ENCODE measurements around the gene SMAP1.
"Not testable (repeated sequence)": the region's sequence is repeated elsewhere in the genome, so short reads cannot be mapped to it uniquely, and the experiment has no call there.

SMAP1 gene

GRCh38 chr6:70753870-70754380 is 86.2 kb downstream of the SMAP1 start:
- Mint-ChIP-seq H3K4me1 (no peaks in the 10 kb centered on the region), H3K27ac (no peak overlapping the region), H3K4me3 (no peak overlapping the region), H3K36me3 (peaks cover 32% of the 10 kb centered on the region), H3K9me3 (peaks cover 3% of the 10 kb centered on the region), H3K27me3 (no peaks in the 10 kb centered on the region)
- no peak for ATAC-seq

DNA sequence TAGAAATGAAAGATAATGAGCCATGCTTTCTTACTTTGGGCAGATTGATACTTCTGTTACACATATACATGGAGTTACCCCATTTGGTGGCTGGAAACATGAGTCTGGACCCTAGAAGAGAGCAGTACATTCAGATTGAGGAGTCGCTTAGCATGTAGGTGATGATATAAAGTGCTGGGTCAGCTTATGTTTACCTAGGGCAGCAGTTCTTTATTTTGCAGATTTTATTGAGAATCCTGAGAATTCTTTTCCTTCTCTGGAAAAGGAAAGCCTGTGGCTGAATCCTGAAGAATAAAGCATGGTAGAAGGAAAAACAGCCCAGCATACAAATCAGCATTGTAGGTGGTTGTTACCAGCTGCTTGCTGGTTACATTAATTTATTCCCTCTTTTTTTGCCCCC is 91.2 kb downstream of the SMAP1 start:
- H3K9me3 Mint-ChIP-seq: peaks cover 3% of the 10 kb centered on the region
- no peak overlapping the region for H3K27ac Mint-ChIP-seq
- no peaks in the 10 kb centered on the region for H3K4me1 Mint-ChIP-seq
- H3K27me3 Mint-ChIP-seq: no peaks in the 10 kb centered on the region
- peaks cover 10% of the 10 kb centered on the region for H3K36me3 Mint-ChIP-seq
- no peak for ATAC-seq
- H3K4me3 Mint-ChIP-seq: no peak overlapping the region

- no peaks in the 10 kb centered on the region for H3K9me3 Mint-ChIP-seq
Measured at GRCh38 chr6:70763754-70764510, 96.2 kb downstream of the SMAP1 start.

GRCh38 chr6:70764706-70765105 is 97.0 kb downstream of the SMAP1 start:
- Mint-ChIP-seq H3K27ac (no peak overlapping the region), H3K36me3 (peaks cover 25% of the 10 kb centered on the region)
- ATAC-seq: no peak

More at GRCh38 chr6:70763754-70764510, 96.2 kb downstream of the SMAP1 start:
- no peak for ATAC-seq
- peaks cover 19% of the 10 kb centered on the region for H3K36me3 Mint-ChIP-seq
- no peak overlapping the region for H3K27ac Mint-ChIP-seq
- no peaks in the 10 kb centered on the region for H3K4me1 Mint-ChIP-seq
- no peaks in the 10 kb centered on the region for H3K27me3 Mint-ChIP-seq
- H3K4me3 Mint-ChIP-seq: no peak overlapping the region

DNA sequence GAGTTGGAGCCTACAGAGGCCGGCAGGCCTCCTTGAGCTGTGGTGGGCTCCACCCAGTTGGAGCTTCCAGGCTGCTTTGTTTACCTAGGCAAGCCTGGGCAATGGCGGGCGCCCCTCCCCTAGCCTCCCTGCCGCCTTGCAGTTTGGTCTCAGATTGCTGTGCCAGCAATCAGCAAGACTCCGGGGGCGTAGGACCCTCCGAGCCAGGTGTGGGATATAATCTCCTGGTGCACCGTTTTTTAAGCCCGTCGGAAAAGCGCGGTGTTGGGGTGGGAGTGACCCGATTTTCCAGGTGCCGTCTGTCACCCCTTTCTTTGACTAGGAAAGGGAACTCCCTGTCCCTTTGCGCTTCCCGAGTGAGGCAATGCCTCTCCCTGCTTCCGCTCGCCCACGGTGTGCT is 103.7 kb downstream of the SMAP1 start:
- ATAC-seq, H3K27ac Mint-ChIP-seq, H3K9me3 Mint-ChIP-seq, H3K4me1 Mint-ChIP-seq, H3K4me3 Mint-ChIP-seq, H3K27me3 Mint-ChIP-seq: not testable (repeated sequence)
- peaks cover 58% of the 10 kb centered on the region for H3K36me3 Mint-ChIP-seq

More at GRCh38 chr6:70764706-70765105, 97.0 kb downstream of the SMAP1 start:
- Mint-ChIP-seq H3K4me3 (no peak overlapping the region), H3K4me1 (no peaks in the 10 kb centered on the region), H3K9me3 (no peaks in the 10 kb centered on the region), H3K27me3 (no peaks in the 10 kb centered on the region)

GRCh38 chr6:70779934-70780333 is 112.3 kb downstream of the SMAP1 start:
- H3K4me1 Mint-ChIP-seq: no peaks in the 10 kb centered on the region
- peaks cover 64% of the 10 kb centered on the region for H3K36me3 Mint-ChIP-seq
- H3K4me3 Mint-ChIP-seq: no peak overlapping the region
- peaks cover 7% of the 10 kb centered on the region for H3K9me3 Mint-ChIP-seq
- no peak for ATAC-seq
- H3K27me3 Mint-ChIP-seq: no peaks in the 10 kb centered on the region
- H3K27ac Mint-ChIP-seq: no peak overlapping the region

DNA sequence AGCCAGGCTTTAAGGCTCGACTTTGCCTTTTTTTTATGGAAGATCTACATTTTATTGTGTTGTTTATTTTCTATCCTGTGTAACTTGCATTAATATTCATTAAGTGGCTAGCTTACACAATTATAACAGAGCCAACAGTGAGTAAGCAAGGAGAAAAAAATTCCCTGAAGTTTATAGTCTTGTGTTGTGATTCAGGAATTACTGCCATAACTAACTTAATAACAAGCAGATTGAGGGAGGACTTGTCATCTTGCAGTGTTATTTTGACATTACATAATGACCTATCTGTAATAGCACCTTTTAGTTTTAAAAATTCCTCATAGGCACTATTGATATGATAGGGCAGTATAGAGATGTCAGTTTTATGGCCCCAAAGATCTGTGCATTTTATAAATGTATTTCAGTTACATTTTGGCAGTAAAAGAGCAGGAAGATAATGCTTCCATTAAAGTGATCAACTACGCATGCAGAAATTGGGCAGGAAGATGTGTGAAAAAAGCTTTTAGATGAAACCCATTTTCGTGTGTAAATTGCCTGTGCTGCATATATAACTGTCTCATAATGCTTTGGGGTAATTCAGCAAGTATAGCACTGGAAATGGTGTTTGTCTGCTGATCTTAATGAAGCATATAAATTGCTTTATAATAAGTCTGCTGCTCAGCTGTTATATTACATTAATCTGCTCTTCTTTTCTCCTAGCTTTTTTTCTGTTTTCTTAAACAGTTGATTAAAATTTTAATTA is 123.0 kb downstream of the SMAP1 start:
- no peak overlapping the region for H3K27ac Mint-ChIP-seq
- no peak overlapping the region for H3K4me3 Mint-ChIP-seq
- H3K36me3 Mint-ChIP-seq: peaks cover 32% of the 10 kb centered on the region
- no peak for ATAC-seq
- H3K4me1 Mint-ChIP-seq: no peaks in the 10 kb centered on the region
- peaks cover 12% of the 10 kb centered on the region for H3K9me3 Mint-ChIP-seq
- no peaks in the 10 kb centered on the region for H3K27me3 Mint-ChIP-seq

DNA sequence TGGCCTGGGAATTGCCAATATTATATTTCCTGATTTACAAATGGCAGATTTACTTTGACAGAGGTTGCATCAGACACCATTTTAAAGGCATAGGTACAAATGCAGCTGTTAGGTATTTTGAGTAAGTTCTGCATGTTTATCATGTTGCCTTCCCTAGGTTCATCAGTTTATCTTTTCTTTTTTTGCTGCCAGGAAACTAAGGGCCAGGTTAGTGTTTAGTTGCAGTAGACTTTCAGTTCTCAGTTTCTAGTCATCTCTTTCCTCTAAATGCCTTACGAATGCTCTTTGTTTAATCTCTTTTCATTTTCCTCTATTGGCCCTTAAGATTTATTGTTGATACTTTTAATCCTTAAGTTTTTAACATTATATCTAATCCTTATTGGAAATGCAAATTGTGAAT is 129.9 kb downstream of the SMAP1 start:
- H3K27ac Mint-ChIP-seq: no peak overlapping the region
- no peak for ATAC-seq
- H3K4me3 Mint-ChIP-seq: no peak overlapping the region
- no peaks in the 10 kb centered on the region for H3K27me3 Mint-ChIP-seq
- peaks cover 25% of the 10 kb centered on the region for H3K4me1 Mint-ChIP-seq
- peaks cover 6% of the 10 kb centered on the region for H3K9me3 Mint-ChIP-seq
- H3K36me3 Mint-ChIP-seq: peaks cover 58% of the 10 kb centered on the region

DNA sequence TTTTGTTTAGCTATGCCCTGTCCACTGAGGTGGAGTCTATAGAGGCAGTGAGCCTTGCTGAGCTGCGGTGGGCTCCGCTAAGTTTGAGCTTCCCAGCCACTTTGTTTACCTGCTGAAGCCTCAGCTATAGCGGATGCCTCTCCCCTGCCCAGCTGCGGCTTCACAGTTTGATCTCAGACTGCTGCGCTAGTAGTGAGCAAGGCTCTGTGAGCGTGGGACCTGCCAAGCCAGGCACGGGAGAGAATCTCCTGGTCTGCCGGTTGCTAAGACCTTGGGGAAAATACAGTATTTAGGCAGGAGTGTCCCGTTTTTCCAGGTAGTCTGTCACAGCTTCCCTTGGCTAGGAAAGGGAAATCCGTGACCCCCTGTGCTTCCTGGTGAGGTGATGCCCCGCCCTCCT is 138.4 kb downstream of the SMAP1 start:
- Mint-ChIP-seq H3K9me3 (peaks cover 7% of the 10 kb centered on the region), H3K27ac (no peak overlapping the region), H3K4me3 (no peak overlapping the region), H3K27me3 (no peaks in the 10 kb centered on the region), H3K36me3 (peaks cover 73% of the 10 kb centered on the region), H3K4me1 (peaks cover 6% of the 10 kb centered on the region)
- ATAC-seq: no peak

- H3K4me3 Mint-ChIP-seq: no peak overlapping the region
- no peaks in the 10 kb centered on the region for H3K27me3 Mint-ChIP-seq
Measured at GRCh38 chr6:70811788-70812187, 144.1 kb downstream of the SMAP1 start.

DNA sequence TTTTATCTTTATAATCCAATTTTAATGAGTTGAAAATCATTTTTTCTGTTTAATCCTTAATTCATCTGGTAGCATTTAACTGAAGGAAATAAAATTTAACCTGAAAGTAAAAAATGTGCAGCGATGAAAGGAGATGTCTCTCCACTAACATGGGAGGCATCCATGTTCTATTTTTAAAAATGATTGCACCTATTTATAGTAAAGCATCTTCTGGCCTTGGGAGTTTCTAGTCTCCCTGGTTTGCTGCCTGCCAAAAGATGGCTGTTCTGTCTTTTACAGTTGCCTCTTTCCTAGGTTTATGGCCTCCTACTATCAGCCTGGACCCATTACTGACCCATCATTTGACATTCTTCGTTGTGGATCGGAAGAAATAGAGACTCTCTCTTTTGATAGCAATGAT is 146.2 kb downstream of the SMAP1 start:
- H3K27ac Mint-ChIP-seq: no peak overlapping the region
- ATAC-seq: no peak
- no peaks in the 10 kb centered on the region for H3K4me1 Mint-ChIP-seq
- H3K27me3 Mint-ChIP-seq: no peaks in the 10 kb centered on the region
- peaks cover 27% of the 10 kb centered on the region for H3K36me3 Mint-ChIP-seq
- no peaks in the 10 kb centered on the region for H3K9me3 Mint-ChIP-seq
- H3K4me3 Mint-ChIP-seq: no peak overlapping the region

More at GRCh38 chr6:70811788-70812187, 144.1 kb downstream of the SMAP1 start:
- Mint-ChIP-seq H3K36me3 (peaks cover 33% of the 10 kb centered on the region), H3K4me1 (no peaks in the 10 kb centered on the region), H3K27ac (no peak overlapping the region), H3K9me3 (no peaks in the 10 kb centered on the region)
- no peak for ATAC-seq

DNA sequence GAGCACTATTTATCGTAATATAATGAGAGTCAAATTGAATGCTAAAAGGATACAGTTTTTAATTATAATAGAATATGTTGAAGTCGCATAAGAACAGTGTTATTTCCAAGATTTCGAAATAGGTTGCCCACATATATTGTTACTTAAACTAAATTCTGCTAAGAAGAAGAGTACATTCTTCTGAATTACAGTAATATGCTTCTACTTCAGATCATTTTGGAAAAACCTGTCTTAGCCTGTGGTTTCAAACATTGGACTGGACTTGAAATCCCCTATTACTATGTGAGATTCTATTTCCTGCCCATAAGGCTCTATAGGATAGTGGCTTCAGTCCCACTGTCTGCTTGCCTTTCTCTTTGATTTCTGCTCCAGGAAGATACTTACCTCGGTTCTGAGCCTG is 152.0 kb downstream of the SMAP1 start:
- ATAC-seq: no peak
- Mint-ChIP-seq H3K27me3 (no peaks in the 10 kb centered on the region), H3K4me1 (peaks cover 7% of the 10 kb centered on the region), H3K9me3 (peaks cover 8% of the 10 kb centered on the region), H3K36me3 (peaks cover 33% of the 10 kb centered on the region), H3K27ac (no peak overlapping the region), H3K4me3 (no peak overlapping the region)

DNA sequence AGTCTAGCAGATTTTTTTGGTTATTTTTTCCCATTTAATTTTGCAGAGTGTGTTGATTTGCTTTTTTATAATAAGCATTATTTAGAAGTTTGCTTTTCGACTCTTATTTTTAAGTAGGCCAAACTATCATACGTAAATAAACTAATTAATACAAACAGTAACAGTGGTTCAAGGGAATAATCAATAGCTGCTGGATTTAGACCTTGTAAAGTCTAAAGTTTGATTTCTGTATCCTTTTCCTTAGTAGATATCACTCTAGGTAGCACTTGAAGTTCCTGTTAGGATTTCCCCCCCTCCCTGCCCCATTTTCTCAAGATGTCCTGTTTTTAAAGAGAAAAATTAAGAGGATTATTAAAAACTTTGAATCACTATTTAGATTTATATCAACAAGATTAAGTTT is 153.1 kb downstream of the SMAP1 start:
- ATAC-seq: no peak

GRCh38 chr6:70821751-70822150 is 154.1 kb downstream of the SMAP1 start:
- no peak overlapping the region for H3K4me3 Mint-ChIP-seq
- H3K27ac Mint-ChIP-seq: no peak overlapping the region
- peaks cover 25% of the 10 kb centered on the region for H3K36me3 Mint-ChIP-seq
- ATAC-seq: no peak
- H3K27me3 Mint-ChIP-seq: no peaks in the 10 kb centered on the region
- H3K9me3 Mint-ChIP-seq: peaks cover 8% of the 10 kb centered on the region
- H3K4me1 Mint-ChIP-seq: peaks cover 7% of the 10 kb centered on the region

More for the DNA sequence above, 153.1 kb downstream of the SMAP1 start:
- H3K4me3 Mint-ChIP-seq: no peak overlapping the region
- no peak overlapping the region for H3K27ac Mint-ChIP-seq
- peaks cover 7% of the 10 kb centered on the region for H3K4me1 Mint-ChIP-seq
- H3K9me3 Mint-ChIP-seq: peaks cover 8% of the 10 kb centered on the region
- peaks cover 32% of the 10 kb centered on the region for H3K36me3 Mint-ChIP-seq
- no peaks in the 10 kb centered on the region for H3K27me3 Mint-ChIP-seq

DNA sequence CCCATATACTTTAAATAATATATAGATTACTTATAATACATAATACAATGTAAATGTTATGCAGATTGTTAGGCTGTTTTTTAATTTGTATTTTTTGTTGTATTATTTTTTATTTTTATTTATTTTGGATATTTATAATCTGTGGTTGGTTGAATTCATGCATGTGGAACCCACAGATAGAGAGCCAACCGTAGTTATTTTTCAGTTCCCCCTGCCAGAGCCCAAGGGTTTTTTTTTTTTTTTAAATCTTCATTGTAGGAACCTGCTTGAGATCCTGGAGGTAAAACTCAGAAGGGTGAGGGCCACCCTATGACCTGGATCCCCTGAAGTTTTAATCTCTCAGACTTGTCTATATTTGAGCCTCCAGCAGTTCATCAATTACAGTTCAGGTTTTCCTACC is 156.0 kb downstream of the SMAP1 start:
- Mint-ChIP-seq H3K27me3 (no peaks in the 10 kb centered on the region), H3K4me1 (peaks cover 7% of the 10 kb centered on the region), H3K27ac (no peak overlapping the region), H3K4me3 (no peak overlapping the region), H3K9me3 (peaks cover 8% of the 10 kb centered on the region), H3K36me3 (peaks cover 25% of the 10 kb centered on the region)
- ATAC-seq: no peak

- Mint-ChIP-seq H3K4me3 (no peak overlapping the region), H3K36me3 (peaks cover 18% of the 10 kb centered on the region), H3K4me1 (no peaks in the 10 kb centered on the region), H3K9me3 (peaks cover 3% of the 10 kb centered on the region), H3K27ac (no peak overlapping the region), H3K27me3 (no peaks in the 10 kb centered on the region)
- ATAC-seq: no peak
Measured at GRCh38 chr6:70831427-70831826, 163.7 kb downstream of the SMAP1 start.
